GM21619 (cell line): Measurements from ENCODE around the gene HHIPL1.

Experiments used
- ATAC-seq: cut with Tn5 transposase; IDR thresholded peaks from one replicate; pipeline ENCODE4 v1.9.1; 2021; ENCODE audit not compliant: unreplicated experiment

HHIPL1 gene

DNA sequence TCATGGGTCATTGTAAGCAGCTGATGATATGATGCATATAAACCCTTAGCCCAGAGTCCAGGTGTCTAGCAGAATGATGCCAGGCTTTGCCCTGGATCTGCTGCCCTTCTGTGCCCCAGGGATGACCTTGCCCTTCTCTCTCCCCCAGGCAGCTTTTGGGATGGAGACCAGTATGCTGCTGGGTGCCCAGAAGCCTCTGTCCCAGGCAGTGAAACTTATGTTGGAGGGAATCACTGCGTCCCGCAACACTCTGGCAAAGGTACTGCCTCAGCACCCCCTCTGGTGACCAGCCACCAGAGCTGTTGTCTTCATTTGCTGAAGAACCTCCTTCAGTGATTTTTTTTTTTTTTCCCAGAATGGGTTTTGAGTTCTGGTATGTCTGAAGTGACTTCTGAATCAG, 62.5 kb downstream of the HHIPL1 start:
- no peak for ATAC-seq

DNA sequence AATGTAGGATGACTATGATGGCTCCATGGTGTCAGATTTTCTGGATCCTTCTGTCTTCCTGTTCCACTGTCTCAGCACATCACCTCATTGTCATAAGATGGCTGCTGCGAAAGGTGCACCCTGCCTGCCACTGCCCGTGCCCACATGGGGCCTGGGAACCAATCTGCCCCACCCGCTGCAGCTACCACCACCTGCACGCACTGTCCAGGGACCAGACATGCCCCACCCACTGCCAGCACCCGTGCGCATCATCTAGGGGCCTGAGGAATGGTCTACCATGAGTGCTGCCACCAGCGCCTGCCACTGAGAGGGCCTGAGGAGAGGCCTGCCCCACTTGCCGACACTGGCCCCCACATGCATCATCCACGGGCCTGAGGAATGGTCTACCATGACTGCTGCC, 63.0 kb downstream of the HHIPL1 start:
- ATAC-seq: no peak

DNA sequence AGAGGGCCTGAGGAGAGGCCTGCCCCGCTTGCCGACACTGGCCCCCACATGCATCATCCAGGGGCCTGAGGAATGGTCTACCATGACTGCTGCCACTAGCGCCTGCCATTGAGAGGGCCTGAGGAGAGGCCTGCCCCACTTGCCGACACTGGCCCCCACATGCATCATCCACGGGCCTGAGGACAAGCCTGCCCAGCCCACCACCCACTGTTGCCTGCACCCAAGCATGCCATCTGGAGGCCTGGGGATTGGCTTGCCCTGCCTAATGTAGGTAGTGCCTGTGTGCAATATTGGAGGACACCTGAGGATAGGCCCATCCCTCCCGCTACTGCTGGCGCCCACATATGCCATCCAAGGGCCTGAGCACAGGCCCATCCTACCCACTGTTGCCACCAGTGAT, 63.5 kb downstream of the HHIPL1 start:
- no peak for ATAC-seq

GRCh38 chr14:99713972-99714371, 69.0 kb downstream of the HHIPL1 start:
- no peak for ATAC-seq

DNA sequence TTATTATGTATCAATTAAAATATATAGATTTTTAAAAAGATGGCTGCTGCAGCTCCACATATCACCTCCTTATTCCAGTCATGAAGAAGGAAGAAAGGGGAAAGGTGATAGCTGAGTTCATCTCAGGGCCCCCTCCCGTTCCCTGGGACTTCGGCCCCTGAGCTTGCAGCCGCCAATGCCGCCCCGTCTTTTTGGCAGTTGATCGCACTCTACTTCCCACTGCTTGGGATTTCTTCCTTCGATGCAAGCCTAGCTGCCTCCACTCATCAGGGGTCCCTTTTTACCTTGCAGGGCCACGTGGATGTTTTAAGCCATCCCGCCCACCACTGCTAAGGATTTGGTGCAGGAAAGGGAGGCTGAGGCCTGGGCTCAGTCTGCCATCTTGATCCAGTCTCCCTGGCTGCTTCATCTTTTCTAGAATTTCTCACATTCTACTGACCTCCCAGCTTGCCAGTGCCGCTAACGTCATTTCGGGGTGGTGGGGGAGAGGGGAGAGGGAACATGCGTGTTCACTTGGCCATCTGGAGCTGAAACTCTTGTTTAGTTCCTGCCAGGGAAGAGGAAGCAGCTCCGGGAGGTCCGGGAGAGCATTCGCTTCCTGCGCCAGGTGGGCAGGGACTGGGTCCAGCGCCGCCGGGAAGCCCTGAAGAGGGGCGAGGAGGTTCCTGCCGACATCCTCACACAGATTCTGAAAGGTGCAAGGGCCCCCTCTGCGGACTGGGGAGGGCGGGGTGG, 70.5 kb downstream of the HHIPL1 start:
- no peak for ATAC-seq

- no peak for ATAC-seq
Measured at GRCh38 chr14:99716091-99716849, 71.3 kb downstream of the HHIPL1 start.

GRCh38 chr14:99716850-99717681, 72.1 kb downstream of the HHIPL1 start:
- no peak for ATAC-seq

- ATAC-seq: no peak
Measured at GRCh38 chr14:99717682-99718013, 72.7 kb downstream of the HHIPL1 start.

- peak; percentile 92 for ATAC-seq
Measured at GRCh38 chr14:99718031-99718810, 73.3 kb downstream of the HHIPL1 start.

- ATAC-seq: peak; percentile 44
Measured at GRCh38 chr14:99718811-99719192, 73.9 kb downstream of the HHIPL1 start.

GRCh38 chr14:99720941-99721791, 76.2 kb downstream of the HHIPL1 start:
- ATAC-seq: no peak

DNA sequence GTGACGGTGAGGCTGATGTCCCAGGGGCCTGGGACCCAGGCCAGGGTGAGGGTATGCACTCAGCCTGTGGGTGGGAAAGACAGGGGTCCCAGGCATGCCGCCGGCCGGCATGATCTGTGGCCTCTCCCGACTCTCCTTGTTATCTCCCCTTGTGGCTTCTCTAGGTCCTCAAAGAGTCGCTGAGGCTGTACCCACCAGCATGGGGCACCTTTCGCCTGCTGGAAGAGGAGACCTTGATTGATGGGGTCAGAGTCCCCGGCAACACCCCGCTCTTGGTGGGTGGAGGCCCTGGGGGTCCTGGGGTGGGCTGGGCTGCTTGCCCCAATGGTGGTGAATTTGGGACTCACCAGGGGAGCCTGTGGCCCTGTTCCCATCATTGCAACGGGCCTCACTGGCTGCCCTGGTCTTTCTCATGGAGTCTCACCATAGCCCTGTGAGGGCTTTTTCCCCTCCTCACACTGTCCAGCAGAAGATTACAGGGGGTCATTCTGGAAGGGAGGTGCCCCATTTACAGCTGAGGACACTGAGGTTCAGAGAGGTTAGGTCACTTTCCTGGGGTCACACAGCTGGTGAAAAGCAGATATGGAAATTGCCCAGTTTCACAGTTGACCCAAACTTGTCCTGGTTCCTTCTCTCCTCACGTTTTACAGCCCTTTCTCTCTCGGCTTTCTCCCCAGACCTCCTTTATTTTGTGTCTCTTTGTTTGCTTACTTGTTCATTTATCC, 77.0 kb downstream of the HHIPL1 start:
- ATAC-seq: no peak

- ATAC-seq: no peak
Measured at GRCh38 chr14:99722741-99723140, 77.8 kb downstream of the HHIPL1 start.

DNA sequence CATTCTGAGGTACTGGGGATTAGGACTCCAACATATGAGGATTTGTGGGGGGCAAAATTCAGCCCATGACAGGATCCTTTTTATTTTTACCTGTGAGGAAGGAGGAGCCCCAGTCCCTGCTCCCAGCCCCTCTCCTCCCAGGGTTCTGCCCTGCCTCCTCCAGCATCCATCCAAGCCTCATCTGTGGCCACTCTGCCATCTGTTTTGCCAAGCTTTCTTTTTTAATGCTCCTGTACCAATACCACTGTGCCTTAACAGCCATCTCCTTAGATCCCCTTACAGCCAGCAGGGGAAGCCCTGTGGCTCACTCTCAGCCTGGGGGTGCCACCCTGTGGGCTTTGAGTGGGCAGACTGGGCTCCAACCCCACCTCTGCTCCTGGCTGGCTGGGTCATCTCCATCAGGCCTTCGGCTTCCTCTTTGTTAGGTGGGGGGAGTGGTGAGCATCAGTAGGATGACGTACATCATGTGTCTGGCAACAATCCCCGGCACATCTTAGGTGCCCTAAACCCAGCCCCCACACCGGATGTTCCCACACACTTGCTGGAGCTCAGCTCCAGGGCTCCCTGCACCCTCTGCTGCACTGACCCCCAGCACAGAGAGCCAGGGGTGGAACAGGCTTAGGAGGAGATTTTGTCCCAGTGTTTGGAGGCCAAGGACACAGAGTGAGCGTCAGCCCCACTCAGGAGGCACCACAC, 79.4 kb downstream of the HHIPL1 start:
- ATAC-seq: no peak

DNA sequence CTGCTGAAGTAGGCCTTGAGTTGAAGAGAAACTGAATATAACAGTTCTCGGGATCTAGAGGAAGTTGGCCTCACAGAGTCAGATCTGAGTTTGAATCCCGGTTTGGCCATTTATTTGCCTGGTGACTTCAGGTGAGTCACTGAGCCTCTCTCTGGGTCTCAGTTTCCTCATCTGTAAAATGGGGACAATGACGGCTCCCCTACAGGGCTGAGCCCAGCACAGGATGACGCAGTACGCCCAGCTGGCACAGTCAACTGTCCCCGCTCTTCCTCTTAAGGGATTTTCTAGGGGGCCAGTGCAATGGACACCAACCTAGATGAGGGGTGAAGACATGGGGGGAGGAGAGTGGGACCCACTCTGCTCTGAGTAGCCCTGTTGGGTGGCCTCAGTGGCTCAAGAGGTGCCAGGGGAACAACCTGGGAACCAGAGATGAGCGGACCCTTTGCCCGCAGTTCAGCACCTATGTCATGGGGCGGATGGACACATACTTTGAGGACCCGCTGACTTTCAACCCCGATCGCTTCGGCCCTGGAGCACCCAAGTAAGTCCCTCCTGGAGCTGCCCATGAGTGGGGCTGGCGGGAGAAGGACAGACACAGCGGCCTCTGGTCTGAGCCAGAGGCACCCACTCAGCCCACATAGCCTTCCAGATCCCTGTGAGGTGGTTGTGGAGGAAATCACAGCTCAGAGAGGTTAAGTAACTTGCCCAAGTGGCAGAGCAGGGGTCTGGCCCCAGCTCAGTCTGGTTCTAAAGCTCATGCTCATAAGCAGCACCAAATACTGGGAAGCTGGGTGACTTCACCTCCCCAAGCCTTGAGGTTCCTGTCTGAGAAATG, 80.2 kb downstream of the HHIPL1 start:
- ATAC-seq: no peak

GRCh38 chr14:99725774-99726537, 81.0 kb downstream of the HHIPL1 start:
- no peak for ATAC-seq

DNA sequence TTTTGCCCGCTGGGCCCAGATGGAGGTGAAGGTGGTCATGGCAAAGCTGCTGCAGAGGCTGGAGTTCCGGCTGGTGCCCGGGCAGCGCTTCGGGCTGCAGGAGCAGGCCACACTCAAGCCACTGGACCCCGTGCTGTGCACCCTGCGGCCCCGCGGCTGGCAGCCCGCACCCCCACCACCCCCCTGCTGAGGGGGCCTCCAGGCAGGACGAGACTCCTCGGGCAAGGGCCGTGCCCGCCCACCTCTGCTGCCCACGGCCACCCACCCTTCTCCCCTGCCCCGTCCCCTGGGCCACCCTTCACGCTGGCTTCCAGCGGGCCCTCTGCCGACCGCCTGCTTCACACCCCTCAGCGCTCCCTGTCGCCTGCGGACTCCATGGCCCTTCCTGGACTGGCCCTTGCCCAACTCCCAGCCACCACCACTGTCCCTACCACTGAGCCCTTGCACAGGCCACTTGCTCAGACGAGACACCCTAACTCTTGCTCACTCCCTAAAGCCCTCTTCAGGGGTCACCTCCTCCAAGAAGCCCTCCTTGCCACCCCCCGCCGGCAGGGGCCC, 81.7 kb downstream of the HHIPL1 start:
- no peak for ATAC-seq
